ENCODE results near the gene SH3TC1. TPM values are rescaled to one million over a fixed set of nuclear protein-coding genes. Genes with fewer than 3 reads are reported as not detected.

SH3TC1 gene
- total RNA-seq, 1 donor from 2014 or later = 23.2 TPM

DNA sequence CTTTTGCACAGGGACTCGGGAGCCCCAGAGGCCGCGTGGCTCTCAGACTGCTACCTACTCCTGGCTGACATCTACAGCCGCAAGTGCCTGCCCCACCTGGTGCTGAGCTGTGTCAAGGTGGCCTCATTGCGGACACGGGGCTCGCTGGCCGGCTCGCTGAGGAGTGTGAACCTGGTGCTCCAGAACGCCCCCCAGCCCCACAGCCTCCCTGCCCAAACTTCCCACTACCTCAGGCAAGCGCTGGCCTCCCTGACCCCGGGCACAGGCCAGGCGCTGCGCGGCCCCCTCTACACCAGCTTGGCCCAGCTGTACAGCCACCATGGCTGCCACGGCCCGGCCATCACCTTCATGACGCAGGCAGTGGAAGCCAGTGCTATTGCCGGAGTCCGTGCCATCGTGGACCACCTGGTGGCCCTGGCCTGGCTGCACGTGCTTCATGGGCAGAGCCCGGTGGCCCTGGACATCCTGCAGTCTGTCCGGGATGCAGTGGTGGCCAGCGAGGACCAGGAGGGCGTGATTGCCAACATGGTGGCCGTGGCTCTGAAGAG, 28.8 kb downstream of the SH3TC1 start:
- Mint-ChIP-seq H3K27me3 (ENCODE audit: low read depth) (no peaks in the 10 kb centered on the region), H3K4me1 (peaks cover 16% of the 10 kb centered on the region), H3K36me3 (peaks cover 12% of the 10 kb centered on the region), H3K4me3 (no peak overlapping the region), H3K27ac (no peak overlapping the region), H3K9me3 (no peaks in the 10 kb centered on the region)
- TF ChIP-seq, protein P1, sequence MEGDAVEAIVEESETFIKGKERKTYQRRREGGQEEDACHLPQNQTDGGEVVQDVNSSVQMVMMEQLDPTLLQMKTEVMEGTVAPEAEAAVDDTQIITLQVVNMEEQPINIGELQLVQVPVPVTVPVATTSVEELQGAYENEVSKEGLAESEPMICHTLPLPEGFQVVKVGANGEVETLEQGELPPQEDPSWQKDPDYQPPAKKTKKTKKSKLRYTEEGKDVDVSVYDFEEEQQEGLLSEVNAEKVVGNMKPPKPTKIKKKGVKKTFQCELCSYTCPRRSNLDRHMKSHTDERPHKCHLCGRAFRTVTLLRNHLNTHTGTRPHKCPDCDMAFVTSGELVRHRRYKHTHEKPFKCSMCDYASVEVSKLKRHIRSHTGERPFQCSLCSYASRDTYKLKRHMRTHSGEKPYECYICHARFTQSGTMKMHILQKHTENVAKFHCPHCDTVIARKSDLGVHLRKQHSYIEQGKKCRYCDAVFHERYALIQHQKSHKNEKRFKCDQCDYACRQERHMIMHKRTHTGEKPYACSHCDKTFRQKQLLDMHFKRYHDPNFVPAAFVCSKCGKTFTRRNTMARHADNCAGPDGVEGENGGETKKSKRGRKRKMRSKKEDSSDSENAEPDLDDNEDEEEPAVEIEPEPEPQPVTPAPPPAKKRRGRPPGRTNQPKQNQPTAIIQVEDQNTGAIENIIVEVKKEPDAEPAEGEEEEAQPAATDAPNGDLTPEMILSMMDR (IDR thresholded peaks at IDR 0.05; ENCODE audit: unreplicated experiment) = no peak
- no peak for DNase-seq (ENCODE audit: low spot score in 2 of 2, unreplicated experiment in 2 of 2)

DNA sequence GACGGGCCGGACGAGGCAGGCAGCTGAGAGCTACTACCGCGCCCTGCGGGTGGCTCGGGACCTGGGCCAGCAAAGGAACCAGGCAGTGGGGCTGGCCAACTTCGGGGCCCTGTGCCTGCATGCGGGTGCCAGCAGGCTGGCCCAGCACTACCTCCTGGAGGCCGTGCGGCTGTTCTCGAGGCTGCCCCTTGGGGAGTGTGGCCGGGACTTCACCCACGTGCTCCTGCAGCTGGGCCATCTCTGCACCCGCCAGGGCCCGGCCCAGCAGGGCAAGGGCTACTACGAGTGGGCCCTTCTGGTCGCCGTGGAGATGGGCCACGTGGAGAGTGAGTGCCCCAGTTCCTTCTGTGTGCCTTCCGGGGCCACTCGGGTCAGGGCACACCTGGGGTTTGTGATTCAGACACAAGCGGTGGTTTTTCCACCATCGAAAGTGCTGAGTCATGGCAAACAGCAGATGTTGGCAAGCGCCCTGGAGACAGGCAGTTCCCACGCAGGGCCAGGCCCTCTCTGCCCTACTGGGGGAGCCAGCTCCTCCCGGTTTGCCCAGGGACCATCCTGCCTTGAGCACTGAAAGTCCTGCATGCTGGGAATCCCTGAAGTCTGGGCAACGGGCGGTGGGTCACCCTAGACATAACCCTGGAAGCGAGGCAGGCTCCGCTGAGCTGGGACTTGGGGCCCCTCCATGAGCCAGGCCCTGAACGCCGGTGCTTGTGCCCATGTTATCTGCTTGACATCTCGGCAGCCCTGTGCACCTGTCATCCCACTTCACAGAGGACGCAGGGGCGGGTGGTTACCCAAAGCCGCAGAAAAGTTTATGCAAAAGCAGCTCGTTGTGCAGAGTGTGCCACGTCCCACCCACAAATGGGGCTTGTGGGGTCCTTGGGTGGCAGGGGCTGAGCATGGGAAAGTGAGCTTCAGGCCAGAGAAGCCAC, 29.5 kb downstream of the SH3TC1 start:
- DNase-seq (ENCODE audit: low spot score in 2 of 2, unreplicated experiment in 2 of 2) = no peak
- no peak overlapping the region for H3K27ac Mint-ChIP-seq

DNA sequence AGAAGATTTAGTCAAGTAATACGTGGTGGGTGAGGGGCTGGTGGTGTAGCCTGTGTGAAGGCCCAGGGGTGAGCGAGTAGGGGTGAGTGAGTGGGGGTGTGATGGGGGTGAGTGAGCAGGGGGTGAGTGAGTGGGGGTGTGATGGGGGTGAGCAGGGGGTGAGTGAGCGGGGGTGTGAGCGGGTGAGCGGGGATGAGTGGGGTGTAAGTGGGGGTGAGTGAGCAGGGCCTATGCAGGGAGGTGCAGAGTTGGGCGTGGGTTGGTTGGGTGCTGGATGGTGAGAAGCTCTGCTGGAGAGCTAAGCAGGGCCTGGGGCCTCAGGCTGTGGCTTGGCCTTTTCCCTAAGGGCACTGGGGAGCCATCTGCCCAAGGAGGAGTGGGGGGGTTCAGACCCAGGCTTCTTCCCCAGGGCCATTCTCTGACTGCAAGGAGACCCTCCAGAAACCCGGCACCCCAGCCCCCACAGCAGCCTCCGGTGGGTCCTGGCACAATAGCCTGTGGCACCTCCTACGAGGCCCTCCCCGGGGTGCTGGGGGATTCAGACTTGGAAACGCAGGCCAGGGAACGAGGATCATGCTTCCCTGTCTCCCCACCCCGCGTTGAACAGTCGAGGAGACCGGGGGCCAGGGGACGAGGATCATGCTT, 30.4 kb downstream of the SH3TC1 start:
- no peak for DNase-seq (ENCODE audit: low spot score in 2 of 2, unreplicated experiment in 2 of 2)
- no peak overlapping the region for H3K27ac Mint-ChIP-seq
- H3K9me3 Mint-ChIP-seq = no peaks in the 10 kb centered on the region
- peaks cover 7% of the 10 kb centered on the region for H3K36me3 Mint-ChIP-seq
- H3K4me3 Mint-ChIP-seq = no peak overlapping the region
- no peaks in the 10 kb centered on the region for H3K27me3 Mint-ChIP-seq (ENCODE audit: low read depth)
- TF ChIP-seq, protein P1 (IDR thresholded peaks at IDR 0.05; ENCODE audit: unreplicated experiment) = no peak
- H3K4me1 Mint-ChIP-seq = peaks cover 16% of the 10 kb centered on the region

More for the DNA sequence above, 29.5 kb downstream of the SH3TC1 start:
- TF ChIP-seq, protein P1 (IDR thresholded peaks at IDR 0.05; ENCODE audit: unreplicated experiment) = no peak
- no peaks in the 10 kb centered on the region for H3K27me3 Mint-ChIP-seq (ENCODE audit: low read depth)
- H3K36me3 Mint-ChIP-seq = peaks cover 10% of the 10 kb centered on the region
- H3K4me1 Mint-ChIP-seq = peaks cover 16% of the 10 kb centered on the region
- H3K4me3 Mint-ChIP-seq = no peak overlapping the region
- H3K9me3 Mint-ChIP-seq = no peaks in the 10 kb centered on the region

DNA sequence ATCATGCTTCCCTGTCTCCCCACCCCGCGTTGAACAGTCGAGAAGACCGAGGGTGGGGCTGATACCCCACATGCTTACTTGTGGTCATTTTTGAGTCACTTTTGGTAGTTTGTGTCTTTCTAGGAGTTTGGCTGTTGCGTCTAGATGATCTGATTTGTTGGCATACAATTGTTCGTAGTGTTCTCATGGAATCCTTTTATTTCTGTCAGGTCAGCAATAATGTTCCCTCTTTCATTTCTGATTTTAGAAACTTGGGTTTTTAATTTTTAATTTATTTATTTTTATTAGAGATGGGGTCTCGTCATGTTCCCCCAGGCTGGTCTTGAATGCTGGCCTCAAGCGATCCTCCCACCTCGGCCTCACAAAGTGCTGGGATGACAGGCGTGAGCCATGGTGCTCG, 30.9 kb downstream of the SH3TC1 start:
- Mint-ChIP-seq H3K4me1 (peaks cover 16% of the 10 kb centered on the region), H3K27me3 (ENCODE audit: low read depth) (no peaks in the 10 kb centered on the region), H3K4me3 (no peak overlapping the region), H3K36me3 (peaks cover 7% of the 10 kb centered on the region), H3K27ac (no peak overlapping the region), H3K9me3 (no peaks in the 10 kb centered on the region)
- TF ChIP-seq, protein P1 (IDR thresholded peaks at IDR 0.05; ENCODE audit: unreplicated experiment) = no peak
- no peak for DNase-seq (ENCODE audit: low spot score in 2 of 2, unreplicated experiment in 2 of 2)

DNA sequence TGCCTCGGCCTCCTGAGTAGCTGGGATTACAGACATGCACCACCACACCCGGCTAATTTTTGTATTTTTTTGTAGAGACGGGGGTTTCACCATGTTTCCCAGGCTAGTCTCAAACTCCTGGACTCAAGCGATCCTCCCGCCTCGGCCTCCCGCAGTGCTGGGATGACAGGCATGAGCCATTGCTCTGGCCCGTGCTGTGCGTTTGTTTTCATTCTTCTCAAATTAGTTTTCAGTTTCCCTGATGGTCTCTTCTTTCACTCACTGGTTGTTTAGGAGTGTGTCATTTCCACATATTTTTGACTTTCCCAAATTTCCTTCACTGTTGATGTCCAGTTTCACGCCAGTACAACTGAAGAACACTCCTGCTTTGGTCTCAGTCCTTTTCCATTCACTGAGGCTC, 31.8 kb downstream of the SH3TC1 start:
- TF ChIP-seq, protein P1 (IDR thresholded peaks at IDR 0.05; ENCODE audit: unreplicated experiment) = no peak
- no peak for DNase-seq (ENCODE audit: low spot score in 2 of 2, unreplicated experiment in 2 of 2)
- no peak overlapping the region for H3K4me3 Mint-ChIP-seq
- no peaks in the 10 kb centered on the region for H3K27me3 Mint-ChIP-seq (ENCODE audit: low read depth)
- H3K27ac Mint-ChIP-seq = no peak overlapping the region
- peaks cover 7% of the 10 kb centered on the region for H3K36me3 Mint-ChIP-seq
- peaks cover 10% of the 10 kb centered on the region for H3K4me1 Mint-ChIP-seq
- H3K9me3 Mint-ChIP-seq = no peaks in the 10 kb centered on the region
